Fibroblast of villous mesenchyme (primary cell): ENCODE measurements around the gene KRTAP1-4. TPM values are rescaled to one million over a fixed set of nuclear protein-coding genes. Genes with fewer than 3 reads are reported as not detected.

Source experiments
- DNase-seq: peaks from one replicate; pipeline ENCODE4 v3.0.0-alpha.2; 2010; ENCODE audit warnings: low read depth
- H3K4me3 ChIP-seq: 2 replicates; pipeline ENCODE4 v1.5.1; 2011; ENCODE audit warnings: low read depth, mild to moderate bottlenecking, low read length
- CTCF ChIP-seq: IDR thresholded peaks from 2 replicates; pipeline ENCODE4 v1.5.1; 2012; ENCODE audit warnings: low read depth, mild to moderate bottlenecking, low read length; ENCODE audit not compliant: insufficient read depth
- total RNA-seq: library from RNA; depleted of rRNA; stranded (reverse); fragments of >200 nt; gene quantifications from 2 replicates; pipeline ENCODE4 v1.2.3, GENCODE V29; 2012

KRTAP1-4 gene, protein sequence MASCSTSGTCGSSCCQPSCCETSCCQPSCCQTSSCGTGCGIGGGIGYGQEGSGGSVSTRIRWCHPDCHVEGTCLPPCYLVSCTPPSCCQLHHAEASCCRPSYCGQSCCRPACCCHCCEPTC
- not detected in 2 replicates for total RNA-seq

DNA sequence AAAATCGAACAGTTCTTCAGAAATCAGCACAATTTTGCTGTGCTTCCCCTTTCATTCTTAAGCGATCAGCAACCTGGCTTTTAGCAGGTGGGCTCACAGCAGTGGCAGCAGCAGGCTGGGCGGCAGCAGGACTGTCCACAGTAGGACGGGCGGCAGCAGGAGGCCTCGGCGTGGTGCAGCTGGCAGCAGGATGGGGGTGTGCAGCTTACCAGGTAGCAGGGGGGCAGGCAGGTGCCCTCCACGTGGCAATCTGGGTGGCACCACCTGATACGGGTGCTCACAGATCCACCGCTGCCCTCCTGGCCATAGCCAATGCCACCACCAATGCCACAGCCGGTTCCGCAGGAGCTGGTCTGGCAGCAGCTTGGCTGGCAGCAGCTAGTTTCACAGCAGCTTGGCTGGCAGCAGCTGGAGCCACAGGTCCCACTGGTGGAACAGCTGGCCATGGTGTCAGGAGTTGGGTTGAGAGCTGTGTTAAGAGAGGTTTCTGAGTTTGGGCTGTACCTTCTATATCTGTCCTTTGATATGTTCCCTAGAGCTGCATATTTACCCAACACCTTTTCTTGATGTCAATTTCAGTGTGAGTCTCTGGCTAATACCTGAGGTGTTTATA lies at the start of gene KRTAP1-4:
KRTAP1-4 (minus strand) TSS at position 563 of the 613 bp plus-strand sequence; CDS start at position 446, 117 bp downstream.
- H3K4me3 ChIP-seq, result no peak within 1 kb of the TSS
- no peak for TF ChIP-seq CTCF
- no peak for DNase-seq

DNA sequence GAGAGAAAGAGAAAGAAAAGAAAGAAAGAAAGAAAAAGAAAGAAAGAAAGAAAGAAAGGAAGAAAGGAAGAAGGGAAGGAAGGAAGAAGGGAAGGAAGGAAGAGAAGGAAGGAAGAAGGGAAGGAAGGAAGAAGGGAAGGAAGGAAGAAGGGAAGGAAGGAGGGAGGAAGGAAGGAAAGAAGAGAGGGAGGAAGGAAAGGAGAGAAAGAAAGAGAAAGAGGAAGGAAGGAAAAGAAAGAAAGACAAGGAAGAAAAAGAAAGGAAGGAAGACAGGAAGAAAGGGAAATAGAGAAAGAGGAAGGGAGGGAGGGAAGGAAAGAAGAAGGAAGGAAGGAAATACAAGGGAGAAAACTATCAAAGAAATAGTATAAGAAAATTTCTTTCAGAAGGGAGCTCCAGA lies 46.8 kb upstream of the KRTAP1-4 start:
- no peak overlapping the region for H3K4me3 ChIP-seq
- no peak for DNase-seq

DNA sequence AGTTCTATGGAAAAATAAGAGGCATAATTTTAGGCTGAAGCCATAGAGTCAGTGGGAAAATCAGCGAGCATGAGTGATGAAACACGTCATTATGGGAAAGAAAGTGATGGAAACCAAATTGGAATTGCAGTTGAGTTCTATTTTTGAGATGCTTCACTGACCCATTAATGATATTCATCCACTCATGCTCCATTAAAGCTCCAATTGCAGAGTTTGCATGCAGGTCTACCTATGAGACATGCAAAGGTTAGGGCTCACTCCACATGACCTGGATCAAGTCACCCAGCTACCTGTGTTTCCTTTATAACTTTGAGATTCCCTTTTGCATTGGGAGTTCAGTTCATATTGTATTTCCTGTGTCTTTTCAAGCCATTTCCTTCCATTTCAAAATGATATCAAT lies 43.7 kb upstream of the KRTAP1-4 start:
- TF ChIP-seq CTCF, result no peak
- DNase-seq, result no peak

More for the DNA sequence above, 46.8 kb upstream of the KRTAP1-4 start:
- no peak for TF ChIP-seq CTCF

DNA sequence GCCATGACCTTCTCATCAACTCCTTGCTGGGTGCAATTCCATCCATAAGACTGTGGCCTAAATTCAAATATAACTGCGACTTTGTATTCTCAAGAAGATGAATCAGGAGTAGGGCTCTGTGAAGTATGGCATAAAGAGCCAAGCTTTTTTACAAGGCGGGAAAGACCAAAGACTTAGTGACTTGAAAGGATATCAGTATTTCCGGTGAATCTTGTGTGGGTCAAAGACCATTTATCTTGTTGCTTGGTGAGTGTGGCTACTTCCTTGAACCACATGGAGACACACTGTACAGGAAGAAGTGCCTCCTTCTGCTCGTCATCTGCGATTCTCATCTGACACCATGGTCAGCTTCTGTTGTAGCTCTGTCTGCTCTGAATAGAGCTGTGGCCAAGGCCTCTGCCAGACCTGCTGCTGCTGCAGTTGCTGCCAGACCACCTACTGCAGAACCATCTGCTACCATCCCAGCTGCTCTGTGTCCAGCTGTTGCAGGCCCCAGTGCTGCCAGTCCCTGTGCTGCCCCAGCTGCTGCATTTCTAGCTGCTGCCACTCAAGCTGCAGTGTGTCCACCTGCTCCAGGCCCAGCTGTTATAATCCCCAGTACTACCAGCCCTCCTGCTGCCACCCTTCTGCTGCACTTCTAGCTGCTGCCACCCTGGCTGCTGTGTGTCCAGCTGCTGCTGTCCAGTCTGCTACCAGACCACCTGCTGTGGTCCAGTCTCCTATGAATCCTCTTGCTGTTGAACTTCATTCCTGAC lies 41.8 kb upstream of the KRTAP1-4 start:
- TF ChIP-seq CTCF, result no peak
- DNase-seq, result no peak
- no peak overlapping the region for H3K4me3 ChIP-seq

More for the DNA sequence above, 43.7 kb upstream of the KRTAP1-4 start:
- H3K4me3 ChIP-seq, result no peak overlapping the region

- TF ChIP-seq CTCF, result no peak
- no peak for DNase-seq
- no peak overlapping the region for H3K4me3 ChIP-seq
These were observed 39.0 kb upstream of the KRTAP1-4 start for GRCh38 chr17:41069031-41069430.

DNA sequence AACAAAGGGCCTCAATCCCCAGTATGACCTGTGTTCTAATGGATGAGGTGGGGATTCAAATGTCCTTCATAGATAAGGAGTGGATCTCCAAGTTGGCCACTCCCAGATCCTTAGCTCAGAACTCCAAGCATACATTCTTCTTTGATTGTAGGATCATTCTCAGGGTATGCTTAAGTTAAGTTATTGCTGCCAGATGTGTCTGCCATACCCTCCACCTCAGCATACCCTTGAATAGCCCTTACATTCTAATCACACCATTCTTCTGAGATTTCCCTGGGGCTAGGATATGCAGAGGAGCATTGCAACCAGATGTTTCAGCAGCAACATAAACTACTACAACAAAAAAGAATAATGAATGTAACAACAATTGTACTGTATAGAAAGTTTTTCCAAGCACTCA lies 37.3 kb upstream of the KRTAP1-4 start:
- DNase-seq, result peak; percentile 57
- TF ChIP-seq CTCF, result no peak
- no peak overlapping the region for H3K4me3 ChIP-seq
